ENCODE data around the gene HOXD10. TPM values are rescaled to one million over a fixed set of nuclear protein-coding genes. Genes with fewer than 3 reads are reported as not detected.

The HOXD10 gene
- total and polyA plus RNA-seq, 2 of the 13 experiments (the other 11 are each of a cell fraction or from before 2014, with no cell fraction given) = not detected

DNA sequence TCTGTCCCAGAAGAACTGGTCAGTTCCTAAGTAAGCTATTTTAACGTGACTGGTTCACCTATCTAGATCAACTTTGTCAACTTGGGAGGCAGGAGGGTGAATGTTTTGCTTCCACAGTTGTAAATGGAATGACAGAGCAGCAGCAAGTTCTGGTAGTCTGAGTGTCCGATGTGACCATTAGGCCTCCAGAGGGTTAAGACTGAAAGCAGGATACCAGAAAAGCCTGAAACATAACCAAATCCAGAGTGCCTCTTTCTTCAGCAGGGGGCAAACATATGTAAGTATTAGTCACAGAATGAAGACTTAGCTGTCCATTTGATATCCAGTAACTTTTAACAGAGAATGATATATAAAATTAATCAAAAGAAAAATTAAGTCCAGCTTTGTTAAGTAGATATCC is 49.7 kb downstream of the HOXD10 start:
- Histone ChIP-seq H3K4me1 (ENCODE audit: insufficient read depth, low read length) (peaks cover 36% of the 10 kb centered on the region), H3K27ac (ENCODE audit: extremely low read length, insufficient read depth, low read length) (no peak overlapping the region), H3K4me2 (ENCODE audit: low read depth, low read length) (no peak overlapping the region), H3K79me2 (ENCODE audit: insufficient read depth, low read length) (no peaks in the 10 kb centered on the region), H4K20me1 (ENCODE audit: insufficient read depth, low read length) (no peaks in the 10 kb centered on the region), H3K36me3 (replicated peaks in 1 of 2; ENCODE audit: control insufficient read depth in 1 of 2, insufficient read depth in 2 of 2, low read length in 2 of 2) (no peaks in the 10 kb centered on the region), H3K9me3 (ENCODE audit: low read length) (no peaks in the 10 kb centered on the region), H3K4me3 (replicated peaks in 1 of 3; ENCODE audit: insufficient read depth in 1 of 3, low read depth in 2 of 3, low read length in 3 of 3) (no peak overlapping the region), H2AFZ (ENCODE audit: low read length) (no peak overlapping the region), H3K27me3 (ENCODE audit: control insufficient read depth in 1 of 2, insufficient read depth in 2 of 2, low read length in 2 of 2) (peaks cover 12 to 82% of the 10 kb centered on the region in 2 experiments), H3K9ac (ENCODE audit: insufficient read depth, low read depth, low read length) (no peak overlapping the region)
- 9% methylated on average over 2 of the region's 2 CpGs for WGBS (ENCODE audit: low lambda C conversion rate)
- BruUV-seq (replicated peaks) = no TSS peak
- FAIRE-seq (no peak), ATAC-seq (no peak), DNase-seq (ENCODE audit: low spot score) (no peak)
- ChIA-PET POLR2A (no interaction called here), CTCF (ENCODE audit: low intra/inter-chr PET ratio, low total read pairs) (no interaction called here)
- intact Hi-C loops (cut with micrococcal nuclease; ENCODE audit: unreplicated experiment) (no loop called here), in situ Hi-C loops (cut with HindIII; ENCODE audit: extremely low pct_ligation_motif_present, low pct_unique_long_range_greater_than_20kb) (no loop called here)
- TF ChIP-seq, protein P1, sequence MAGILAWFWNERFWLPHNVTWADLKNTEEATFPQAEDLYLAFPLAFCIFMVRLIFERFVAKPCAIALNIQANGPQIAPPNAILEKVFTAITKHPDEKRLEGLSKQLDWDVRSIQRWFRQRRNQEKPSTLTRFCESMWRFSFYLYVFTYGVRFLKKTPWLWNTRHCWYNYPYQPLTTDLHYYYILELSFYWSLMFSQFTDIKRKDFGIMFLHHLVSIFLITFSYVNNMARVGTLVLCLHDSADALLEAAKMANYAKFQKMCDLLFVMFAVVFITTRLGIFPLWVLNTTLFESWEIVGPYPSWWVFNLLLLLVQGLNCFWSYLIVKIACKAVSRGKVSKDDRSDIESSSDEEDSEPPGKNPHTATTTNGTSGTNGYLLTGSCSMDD (CRISPR knock-in tag; IDR thresholded peaks at IDR 0.05) = no peak
- no peak for TF ChIP-seq ZC3H13 (CRISPR knock-in tag; IDR thresholded peaks at IDR 0.05)
- TF ChIP-seq ZNF792 (CRISPR knock-in tag; IDR thresholded peaks at IDR 0.05) = no peak
- TF ChIP-seq, protein P2, sequence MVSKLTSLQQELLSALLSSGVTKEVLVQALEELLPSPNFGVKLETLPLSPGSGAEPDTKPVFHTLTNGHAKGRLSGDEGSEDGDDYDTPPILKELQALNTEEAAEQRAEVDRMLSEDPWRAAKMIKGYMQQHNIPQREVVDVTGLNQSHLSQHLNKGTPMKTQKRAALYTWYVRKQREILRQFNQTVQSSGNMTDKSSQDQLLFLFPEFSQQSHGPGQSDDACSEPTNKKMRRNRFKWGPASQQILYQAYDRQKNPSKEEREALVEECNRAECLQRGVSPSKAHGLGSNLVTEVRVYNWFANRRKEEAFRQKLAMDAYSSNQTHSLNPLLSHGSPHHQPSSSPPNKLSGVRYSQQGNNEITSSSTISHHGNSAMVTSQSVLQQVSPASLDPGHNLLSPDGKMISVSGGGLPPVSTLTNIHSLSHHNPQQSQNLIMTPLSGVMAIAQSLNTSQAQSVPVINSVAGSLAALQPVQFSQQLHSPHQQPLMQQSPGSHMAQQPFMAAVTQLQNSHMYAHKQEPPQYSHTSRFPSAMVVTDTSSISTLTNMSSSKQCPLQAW (CRISPR knock-in tag; IDR thresholded peaks at IDR 0.05) = no peak
- no peak for TF ChIP-seq SOX13 (IDR thresholded peaks at IDR 0.05)
- TF ChIP-seq SOX13 (CRISPR knock-in tag; conservative IDR thresholded peaks at IDR 0.05 in 1 of 2, IDR thresholded peaks at IDR 0.05 in 1 of 2) = no peak
- TF ChIP-seq, protein P3, sequence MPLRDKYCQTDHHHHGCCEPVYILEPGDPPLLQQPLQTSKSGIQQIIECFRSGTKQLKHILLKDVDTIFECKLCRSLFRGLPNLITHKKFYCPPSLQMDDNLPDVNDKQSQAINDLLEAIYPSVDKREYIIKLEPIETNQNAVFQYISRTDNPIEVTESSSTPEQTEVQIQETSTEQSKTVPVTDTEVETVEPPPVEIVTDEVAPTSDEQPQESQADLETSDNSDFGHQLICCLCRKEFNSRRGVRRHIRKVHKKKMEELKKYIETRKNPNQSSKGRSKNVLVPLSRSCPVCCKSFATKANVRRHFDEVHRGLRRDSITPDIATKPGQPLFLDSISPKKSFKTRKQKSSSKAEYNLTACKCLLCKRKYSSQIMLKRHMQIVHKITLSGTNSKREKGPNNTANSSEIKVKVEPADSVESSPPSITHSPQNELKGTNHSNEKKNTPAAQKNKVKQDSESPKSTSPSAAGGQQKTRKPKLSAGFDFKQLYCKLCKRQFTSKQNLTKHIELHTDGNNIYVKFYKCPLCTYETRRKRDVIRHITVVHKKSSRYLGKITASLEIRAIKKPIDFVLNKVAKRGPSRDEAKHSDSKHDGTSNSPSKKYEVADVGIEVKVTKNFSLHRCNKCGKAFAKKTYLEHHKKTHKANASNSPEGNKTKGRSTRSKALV (CRISPR knock-in tag; IDR thresholded peaks at IDR 0.05) = no peak
- no peak for TF ChIP-seq ZMYM2 (CRISPR knock-in tag; IDR thresholded peaks at IDR 0.05)
- no peak for TF ChIP-seq MXD4 (CRISPR knock-in tag; IDR thresholded peaks at IDR 0.05)
- TF ChIP-seq ZNF577 (CRISPR knock-in tag; IDR thresholded peaks at IDR 0.05; ENCODE audit: borderline replicate concordance, low read depth) = no peak
- TF ChIP-seq, protein P4, sequence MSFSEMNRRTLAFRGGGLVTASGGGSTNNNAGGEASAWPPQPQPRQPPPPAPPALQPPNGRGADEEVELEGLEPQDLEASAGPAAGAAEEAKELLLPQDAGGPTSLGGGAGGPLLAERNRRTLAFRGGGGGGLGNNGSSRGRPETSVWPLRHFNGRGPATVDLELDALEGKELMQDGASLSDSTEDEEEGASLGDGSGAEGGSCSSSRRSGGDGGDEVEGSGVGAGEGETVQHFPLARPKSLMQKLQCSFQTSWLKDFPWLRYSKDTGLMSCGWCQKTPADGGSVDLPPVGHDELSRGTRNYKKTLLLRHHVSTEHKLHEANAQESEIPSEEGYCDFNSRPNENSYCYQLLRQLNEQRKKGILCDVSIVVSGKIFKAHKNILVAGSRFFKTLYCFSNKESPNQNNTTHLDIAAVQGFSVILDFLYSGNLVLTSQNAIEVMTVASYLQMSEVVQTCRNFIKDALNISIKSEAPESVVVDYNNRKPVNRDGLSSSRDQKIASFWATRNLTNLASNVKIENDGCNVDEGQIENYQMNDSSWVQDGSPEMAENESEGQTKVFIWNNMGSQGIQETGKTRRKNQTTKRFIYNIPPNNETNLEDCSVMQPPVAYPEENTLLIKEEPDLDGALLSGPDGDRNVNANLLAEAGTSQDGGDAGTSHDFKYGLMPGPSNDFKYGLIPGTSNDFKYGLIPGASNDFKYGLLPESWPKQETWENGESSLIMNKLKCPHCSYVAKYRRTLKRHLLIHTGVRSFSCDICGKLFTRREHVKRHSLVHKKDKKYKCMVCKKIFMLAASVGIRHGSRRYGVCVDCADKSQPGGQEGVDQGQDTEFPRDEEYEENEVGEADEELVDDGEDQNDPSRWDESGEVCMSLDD (CRISPR knock-in tag; IDR thresholded peaks at IDR 0.05; ENCODE audit: borderline replicate concordance) = no peak
- TF ChIP-seq ARNTL (CRISPR knock-in tag; IDR thresholded peaks at IDR 0.05) = no peak
- no peak for TF ChIP-seq ZNF468 (CRISPR knock-in tag; IDR thresholded peaks at IDR 0.05)
- TF ChIP-seq ZNF678 (CRISPR knock-in tag; IDR thresholded peaks at IDR 0.05) = no peak
- TF ChIP-seq JUN (CRISPR knock-in tag; IDR thresholded peaks at IDR 0.05) = no peak
- TF ChIP-seq ZNF570 (CRISPR knock-in tag; IDR thresholded peaks at IDR 0.05; ENCODE audit: borderline replicate concordance) = no peak
- TF ChIP-seq POLR2AphosphoS5 (IDR thresholded peaks at IDR 0.05; ENCODE audit: low read depth, low read length) = no peak

Data from HepG2 (cell line).